ENCODE measurements around the gene MISP. TPM values are rescaled to one million over a fixed set of nuclear protein-coding genes. Genes with fewer than 3 reads are reported as not detected.

MISP gene
- total and polyA plus RNA-seq, 2 of the 8 experiments (the other 6 are each of a cell fraction or from before 2014, with no cell fraction given), result 0.43 to 0.45 TPM

GRCh38 chr19:808423-808775 lies 57.5 kb downstream of the MISP start:
- no peak overlapping the region for H3K18ac ChIP-seq (ENCODE audit: extremely low read depth, low read length)
- no peak overlapping the region for H2AFZ ChIP-seq (ENCODE audit: low read length)
- H4K5ac ChIP-seq (ENCODE audit: insufficient read length, low read depth, low read length), result no peak overlapping the region
- no peak overlapping the region for H2BK120ac ChIP-seq (replicated peaks; ENCODE audit: low read depth, low read length)
- no peak overlapping the region for H2BK20ac ChIP-seq (ENCODE audit: low read length)
- no peak overlapping the region for H3K9ac ChIP-seq (replicated peaks in 1 of 4; ENCODE audit: extremely low read depth in 1 of 4, low read depth in 3 of 4, low read length in 3 of 4)
- peaks cover 35 to 50% of the 10 kb centered on the region in 2 experiments for H4K20me1 ChIP-seq (replicated peaks in 1 of 2; ENCODE audit: control insufficient read depth in 1 of 2, insufficient read depth in 2 of 2, low read length in 2 of 2)
- 0 out of 2 replicates have a peak overlapping the region, but pooled peaks have one; percentile 18 for H4K8ac ChIP-seq (ENCODE audit: extremely low read depth, insufficient read depth, low read length)
- no peak overlapping the region for H3K4me2 ChIP-seq (ENCODE audit: insufficient read depth in 1 of 2, low read depth in 2 of 2, low read length in 2 of 2)
- H2BK12ac ChIP-seq (ENCODE audit: low read depth, low read length), result no peak overlapping the region
- no peak overlapping the region for H2AK5ac ChIP-seq (ENCODE audit: low read depth, low read length)
- CTCF ChIA-PET (ENCODE audit: partially characterized antibody), result interaction anchor here (0.7 to 0.9 kb wide), 2 partner anchors 15 to 38 kb away, joined by 5 read pairs; no protein-coding TSS in a partner anchor
- no peaks in the 10 kb centered on the region; a peak in 2 of 7 replicates for H3K4me1 ChIP-seq (replicated peaks in 1 of 4; ENCODE audit: control insufficient read depth in 3 of 4, insufficient read depth in 4 of 4, low read length in 3 of 4)
- TF ChIP-seq POLR2AphosphoS5 (IDR thresholded peaks at IDR 0.05; ENCODE audit: low read depth, low read length), result peak; percentile 89
- no peak for TF ChIP-seq FOSL1 (IDR thresholded peaks at IDR 0.05; ENCODE audit: insufficient read depth, low read depth, low read length)
- no peak overlapping the region for H2BK15ac ChIP-seq (ENCODE audit: low read length)
- peaks cover 6 to 41% of the 10 kb centered on the region in 2 experiments; a peak in 3 of 4 replicates for H3K79me2 ChIP-seq (ENCODE audit: control insufficient read depth in 1 of 2, insufficient read depth in 2 of 2, low read length in 2 of 2)
- peaks cover 58 to 99% (median 78%) of the 10 kb centered on the region in 4 experiments for H3K36me3 ChIP-seq (ENCODE audit: control insufficient read depth in 2 of 4, insufficient read depth in 4 of 4, low read length in 3 of 4)
- no peak overlapping the region for H2BK5ac ChIP-seq (ENCODE audit: low read depth, low read length)
- no peak overlapping the region for H3K23ac ChIP-seq (ENCODE audit: insufficient read length)
- FAIRE-seq (no peak), DNase-seq (ENCODE audit: low read depth in 1 of 2, low spot score in 2 of 2) (no peak)
- no peak overlapping the region for H3K4ac ChIP-seq (replicated peaks; ENCODE audit: insufficient read length, low read depth, low read length)
- H3K23me2 ChIP-seq (ENCODE audit: low read depth, low read length), result no peaks in the 10 kb centered on the region; the same call in 1 of the 2 replicates
- POLR2A ChIA-PET (ENCODE audit: partially characterized antibody), result interaction anchor here (1.2 to 16.9 kb wide), 4 partner anchors 6 to 19 kb away, joined by 4 to 277 read pairs (median 82); partner anchors contain the start of genes AZU1, PLPPR3 and PTBP1
- H3K14ac ChIP-seq (ENCODE audit: insufficient read length), result no peak overlapping the region
- H3K27ac ChIP-seq (ENCODE audit: low read depth, low read length), result no peak overlapping the region
- H3K27me3 ChIP-seq (replicated peaks in 1 of 4; ENCODE audit: control insufficient read depth in 3 of 4, extremely low read depth in 1 of 4, insufficient read depth in 3 of 4, low read length in 3 of 4), result no peaks in the 10 kb centered on the region
- peaks cover 16% of the 10 kb centered on the region for H3K79me1 ChIP-seq (ENCODE audit: low read depth, low read length)
- no peak overlapping the region for H3K4me3 ChIP-seq (ENCODE audit: extremely low read depth in 1 of 4, insufficient read depth in 2 of 4, low read depth in 3 of 4, low read length in 4 of 4)
- H3K56ac ChIP-seq (replicated peaks; ENCODE audit: insufficient read length, low read depth, low read length), result no peak overlapping the region
- 100% methylated on average over 15 of the region's 26 CpGs; no CpG with 5 or more reads in 1 of the 2 experiments for WGBS, 2 experiments (ENCODE audit: extremely low coverage in 1 of 2, insufficient coverage in 1 of 2, insufficient read length in 1 of 2, insufficient replicate concordance in 2 of 2, low coverage in 1 of 2, low lambda C conversion rate in 2 of 2, missing lambda C conversion rate in 1 of 2)
- H4K91ac ChIP-seq (replicated peaks; ENCODE audit: insufficient read length, low read length), result no peak overlapping the region
- no peaks in the 10 kb centered on the region for H3K9me3 ChIP-seq (ENCODE audit: insufficient read depth in 2 of 2, low read depth in 1 of 2, low read length in 1 of 2)
